GM23338 (cell line): ENCODE data around the gene RASSF1. TPM values are rescaled to one million over a fixed set of nuclear protein-coding genes. Genes with fewer than 3 reads are reported as not detected.

ENCODE experiments used
- ATAC-seq: fragments of 200-7000 bp; cut with Tn5 transposase; 3 replicates; pipeline ENCODE4 v1.9.1; 2020
- DNase-seq: peaks from one replicate; pipeline ENCODE4 v3.0.0-alpha.2; 2015; ENCODE audit warnings: low spot score
- H2AFZ ChIP-seq: fragments of 200-600 bp; sonication (generic); 2 replicates; pipeline ENCODE4 v1.8.0; 2016; ENCODE audit warnings: antibody characterized with exemption, mild to moderate bottlenecking, moderate library complexity
- H3F3A ChIP-seq: fragments of 200-600 bp; sonication (generic); replicated peaks from 2 replicates; pipeline ENCODE4 v1.8.0; 2017; ENCODE audit warnings: antibody characterized with exemption, mixed run types, low read depth
- H3K27ac ChIP-seq: fragments of 200-600 bp; sonication (generic); 2 replicates; pipeline ENCODE4 v1.6.1; 2016; ENCODE audit warnings: low read depth
- H3K27me3 ChIP-seq: fragments of 200-600 bp; sonication (generic); 2 replicates; pipeline ENCODE4 v1.8.0; 2016; ENCODE audit warnings: mild to moderate bottlenecking, mixed run types, moderate library complexity; ENCODE audit not compliant: insufficient read depth
- H3K36me3 ChIP-seq: fragments of 200-600 bp; sonication (generic); 2 replicates; pipeline ENCODE4 v1.8.0; 2016; ENCODE audit warnings: mild to moderate bottlenecking; ENCODE audit not compliant: insufficient read depth
- H3K4me1 ChIP-seq: fragments of 200-600 bp; sonication (generic); 2 replicates; pipeline ENCODE4 v1.8.0; 2016; ENCODE audit warnings: mild to moderate bottlenecking, moderate library complexity; ENCODE audit not compliant: insufficient read depth
- H3K4me2 ChIP-seq: fragments of 200-600 bp; sonication (generic); 2 replicates; pipeline ENCODE4 v1.7.1; 2017; ENCODE audit warnings: mixed run types
- H3K4me3 ChIP-seq: fragments of 200-600 bp; sonication (generic); 2 replicates; pipeline ENCODE4 v1.6.1; 2016; ENCODE audit warnings: mixed run types
- H3K79me2 ChIP-seq: fragments of 200-600 bp; sonication (generic); replicated peaks from 2 replicates; pipeline ENCODE4 v1.8.0; 2017; ENCODE audit warnings: mild to moderate bottlenecking; ENCODE audit not compliant: insufficient read depth
- H3K9me2 ChIP-seq: fragments of 200-600 bp; sonication (generic); 2 replicates; pipeline ENCODE4 v1.8.0; 2017; ENCODE audit not compliant: insufficient read depth
- H4K20me1 ChIP-seq: fragments of 200-600 bp; sonication (generic); replicated peaks from 2 replicates; pipeline ENCODE4 v1.8.0; 2017; ENCODE audit warnings: mild to moderate bottlenecking; ENCODE audit not compliant: insufficient read depth
- H3K27ac Mint-ChIP-seq: 2 replicates; pipeline ENCODE4 v1.8.0; 2020; ENCODE audit warnings: inconsistent platforms, mild to moderate bottlenecking, moderate library complexity, mixed read lengths
- H3K27me3 Mint-ChIP-seq: 3 replicates; pipeline ENCODE4 v1.8.0; 2022; ENCODE audit warnings: low read depth, mild to moderate bottlenecking, moderate library complexity, mixed read lengths, inconsistent platforms; ENCODE audit not compliant: insufficient read depth, poor library complexity
- H3K36me3 Mint-ChIP-seq: 3 replicates; pipeline ENCODE4 v1.8.0; 2021; ENCODE audit warnings: low read depth, mild to moderate bottlenecking, inconsistent platforms, moderate library complexity, mixed read lengths
- H3K4me1 Mint-ChIP-seq: 3 replicates; pipeline ENCODE4 v1.8.0; 2020; ENCODE audit warnings: mild to moderate bottlenecking, inconsistent platforms, mixed read lengths
- H3K4me3 Mint-ChIP-seq: 3 replicates; pipeline ENCODE4 v1.8.0; 2021; ENCODE audit warnings: moderate library complexity, mild to moderate bottlenecking, inconsistent platforms, mixed read lengths
- H3K9me3 Mint-ChIP-seq: 3 replicates; pipeline ENCODE4 v1.8.0; 2020; ENCODE audit warnings: moderate library complexity, mild to moderate bottlenecking, inconsistent platforms, mixed read lengths
- CTCF ChIP-seq, 2 experiments: fragments of 200-600 bp in 1 of 2; sonication (generic) in 1 of 2; conservative IDR thresholded peaks; 2 replicates each; pipeline versions ENCODE4 v1.5.1 to v1.6.1; 2016 to 2017; ENCODE audit warnings: antibody characterized with exemption in 2 of 2, low read depth in 2 of 2, mild to moderate bottlenecking in 2 of 2, moderate library complexity in 1 of 2
- EZH2 ChIP-seq: fragments of 200-600 bp; sonication (generic); IDR thresholded peaks from one replicate; pipeline ENCODE4 v1.8.0; 2017; ENCODE audit warnings: antibody characterized with exemption, mild to moderate bottlenecking, low read depth; ENCODE audit not compliant: unreplicated experiment
- EZH2phosphoT487 ChIP-seq: fragments of 200-600 bp; sonication (generic); IDR thresholded peaks from one replicate; pipeline ENCODE4 v1.8.1; 2018; ENCODE audit warnings: antibody characterized with exemption; ENCODE audit not compliant: unreplicated experiment
- JUNB ChIP-seq: IDR thresholded peaks from one replicate; pipeline ENCODE4 v1.6.1; 2016; ENCODE audit warnings: antibody characterized with exemption; ENCODE audit not compliant: unreplicated experiment
- NANOG ChIP-seq: IDR thresholded peaks from 2 replicates; pipeline ENCODE4 v1.6.1; 2016; ENCODE audit warnings: antibody characterized with exemption, borderline replicate concordance
- POLR2AphosphoS5 ChIP-seq: IDR thresholded peaks from 2 replicates; pipeline ENCODE4 v1.6.1; 2016; ENCODE audit warnings: antibody characterized with exemption, low read depth
- ZNF114 ChIP-seq: fragments of 250-450 bp; sonication (Bioruptor Pico); IDR thresholded peaks from 2 replicates; pipeline ENCODE4 v1.5.0; 2020; ENCODE audit warnings: mild to moderate bottlenecking, moderate library complexity
- ZNF331 ChIP-seq: fragments of 250-450 bp; sonication (Bioruptor Pico); IDR thresholded peaks from 2 replicates; pipeline ENCODE4 v1.5.0; 2020; ENCODE audit warnings: low read depth, mild to moderate bottlenecking, moderate library complexity
- polyA plus RNA-seq: library from polyadenylated mRNA; unstranded; fragments of >200 nt; fragmentation: Nextera tagmentation; extraction: Ambion mirVana; gene quantifications from 2 replicates; pipeline ENCODE4 v1.2.1, GENCODE V29; 2016
- total RNA-seq: library from RNA; depleted of rRNA; stranded (reverse); fragments of >200 nt; shearing (Covaris generic); gene quantifications from 2 replicates; pipeline ENCODE4 v1.2.3, GENCODE V29; 2014
- TF ChIP-seq, protein P1 (sequence below): IDR thresholded peaks from 2 replicates; pipeline ENCODE4 v1.6.1; 2016; ENCODE audit warnings: antibody characterized with exemption
- TF ChIP-seq, protein P2 (sequence below): IDR thresholded peaks from one replicate; pipeline ENCODE4 v1.6.1; 2018; ENCODE audit warnings: antibody characterized with exemption; ENCODE audit not compliant: unreplicated experiment
- TF ChIP-seq, protein P3 (sequence below): fragments of 250-450 bp; sonication (Bioruptor Pico); IDR thresholded peaks from 2 replicates; pipeline ENCODE4 v1.5.0; 2020; ENCODE audit warnings: mild to moderate bottlenecking, moderate library complexity

Gene RASSF1
- total and polyA plus RNA-seq, 2 experiments from 2014 or later, result 9.6 to 15.7 TPM

GRCh38 chr3:50294089-50294488 is 46.5 kb downstream of the RASSF1 start:
- ATAC-seq (no peak), DNase-seq (no peak)
- peaks cover 12% of the 10 kb centered on the region for H3K27me3 Mint-ChIP-seq
- H4K20me1 ChIP-seq, result no peaks in the 10 kb centered on the region
- no peak overlapping the region for H3K27ac ChIP-seq
- H3K36me3 ChIP-seq, result no peaks in the 10 kb centered on the region; the same call in 1 of the 2 replicates
- H3K4me3 ChIP-seq, result no peak overlapping the region
- 0 out of 2 replicates have a peak, but pooled peaks cover 3% of the 10 kb centered on the region for H3F3A ChIP-seq
- H3K27ac Mint-ChIP-seq, result no peak overlapping the region
- peaks cover 17% of the 10 kb centered on the region for H3K79me2 ChIP-seq
- no peak for TF ChIP-seq CTCF (conservative IDR thresholded peaks at IDR 0.05; ENCODE audit: low read depth in 2 of 2)
- TF ChIP-seq, protein P1, sequence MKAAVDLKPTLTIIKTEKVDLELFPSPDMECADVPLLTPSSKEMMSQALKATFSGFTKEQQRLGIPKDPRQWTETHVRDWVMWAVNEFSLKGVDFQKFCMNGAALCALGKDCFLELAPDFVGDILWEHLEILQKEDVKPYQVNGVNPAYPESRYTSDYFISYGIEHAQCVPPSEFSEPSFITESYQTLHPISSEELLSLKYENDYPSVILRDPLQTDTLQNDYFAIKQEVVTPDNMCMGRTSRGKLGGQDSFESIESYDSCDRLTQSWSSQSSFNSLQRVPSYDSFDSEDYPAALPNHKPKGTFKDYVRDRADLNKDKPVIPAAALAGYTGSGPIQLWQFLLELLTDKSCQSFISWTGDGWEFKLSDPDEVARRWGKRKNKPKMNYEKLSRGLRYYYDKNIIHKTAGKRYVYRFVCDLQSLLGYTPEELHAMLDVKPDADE, result no peak
- no peak for TF ChIP-seq EZH2
- no peak for TF ChIP-seq JUNB
- TF ChIP-seq, protein P2, sequence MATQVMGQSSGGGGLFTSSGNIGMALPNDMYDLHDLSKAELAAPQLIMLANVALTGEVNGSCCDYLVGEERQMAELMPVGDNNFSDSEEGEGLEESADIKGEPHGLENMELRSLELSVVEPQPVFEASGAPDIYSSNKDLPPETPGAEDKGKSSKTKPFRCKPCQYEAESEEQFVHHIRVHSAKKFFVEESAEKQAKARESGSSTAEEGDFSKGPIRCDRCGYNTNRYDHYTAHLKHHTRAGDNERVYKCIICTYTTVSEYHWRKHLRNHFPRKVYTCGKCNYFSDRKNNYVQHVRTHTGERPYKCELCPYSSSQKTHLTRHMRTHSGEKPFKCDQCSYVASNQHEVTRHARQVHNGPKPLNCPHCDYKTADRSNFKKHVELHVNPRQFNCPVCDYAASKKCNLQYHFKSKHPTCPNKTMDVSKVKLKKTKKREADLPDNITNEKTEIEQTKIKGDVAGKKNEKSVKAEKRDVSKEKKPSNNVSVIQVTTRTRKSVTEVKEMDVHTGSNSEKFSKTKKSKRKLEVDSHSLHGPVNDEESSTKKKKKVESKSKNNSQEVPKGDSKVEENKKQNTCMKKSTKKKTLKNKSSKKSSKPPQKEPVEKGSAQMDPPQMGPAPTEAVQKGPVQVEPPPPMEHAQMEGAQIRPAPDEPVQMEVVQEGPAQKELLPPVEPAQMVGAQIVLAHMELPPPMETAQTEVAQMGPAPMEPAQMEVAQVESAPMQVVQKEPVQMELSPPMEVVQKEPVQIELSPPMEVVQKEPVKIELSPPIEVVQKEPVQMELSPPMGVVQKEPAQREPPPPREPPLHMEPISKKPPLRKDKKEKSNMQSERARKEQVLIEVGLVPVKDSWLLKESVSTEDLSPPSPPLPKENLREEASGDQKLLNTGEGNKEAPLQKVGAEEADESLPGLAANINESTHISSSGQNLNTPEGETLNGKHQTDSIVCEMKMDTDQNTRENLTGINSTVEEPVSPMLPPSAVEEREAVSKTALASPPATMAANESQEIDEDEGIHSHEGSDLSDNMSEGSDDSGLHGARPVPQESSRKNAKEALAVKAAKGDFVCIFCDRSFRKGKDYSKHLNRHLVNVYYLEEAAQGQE, result no peak
- no peak for TF ChIP-seq EZH2phosphoT487
- no peak for TF ChIP-seq NANOG
- TF ChIP-seq ZNF114 (CRISPR knock-in tag), result no peak
- TF ChIP-seq ZNF331 (CRISPR knock-in tag), result no peak
- TF ChIP-seq POLR2AphosphoS5, result no peak
- TF ChIP-seq, protein P3, sequence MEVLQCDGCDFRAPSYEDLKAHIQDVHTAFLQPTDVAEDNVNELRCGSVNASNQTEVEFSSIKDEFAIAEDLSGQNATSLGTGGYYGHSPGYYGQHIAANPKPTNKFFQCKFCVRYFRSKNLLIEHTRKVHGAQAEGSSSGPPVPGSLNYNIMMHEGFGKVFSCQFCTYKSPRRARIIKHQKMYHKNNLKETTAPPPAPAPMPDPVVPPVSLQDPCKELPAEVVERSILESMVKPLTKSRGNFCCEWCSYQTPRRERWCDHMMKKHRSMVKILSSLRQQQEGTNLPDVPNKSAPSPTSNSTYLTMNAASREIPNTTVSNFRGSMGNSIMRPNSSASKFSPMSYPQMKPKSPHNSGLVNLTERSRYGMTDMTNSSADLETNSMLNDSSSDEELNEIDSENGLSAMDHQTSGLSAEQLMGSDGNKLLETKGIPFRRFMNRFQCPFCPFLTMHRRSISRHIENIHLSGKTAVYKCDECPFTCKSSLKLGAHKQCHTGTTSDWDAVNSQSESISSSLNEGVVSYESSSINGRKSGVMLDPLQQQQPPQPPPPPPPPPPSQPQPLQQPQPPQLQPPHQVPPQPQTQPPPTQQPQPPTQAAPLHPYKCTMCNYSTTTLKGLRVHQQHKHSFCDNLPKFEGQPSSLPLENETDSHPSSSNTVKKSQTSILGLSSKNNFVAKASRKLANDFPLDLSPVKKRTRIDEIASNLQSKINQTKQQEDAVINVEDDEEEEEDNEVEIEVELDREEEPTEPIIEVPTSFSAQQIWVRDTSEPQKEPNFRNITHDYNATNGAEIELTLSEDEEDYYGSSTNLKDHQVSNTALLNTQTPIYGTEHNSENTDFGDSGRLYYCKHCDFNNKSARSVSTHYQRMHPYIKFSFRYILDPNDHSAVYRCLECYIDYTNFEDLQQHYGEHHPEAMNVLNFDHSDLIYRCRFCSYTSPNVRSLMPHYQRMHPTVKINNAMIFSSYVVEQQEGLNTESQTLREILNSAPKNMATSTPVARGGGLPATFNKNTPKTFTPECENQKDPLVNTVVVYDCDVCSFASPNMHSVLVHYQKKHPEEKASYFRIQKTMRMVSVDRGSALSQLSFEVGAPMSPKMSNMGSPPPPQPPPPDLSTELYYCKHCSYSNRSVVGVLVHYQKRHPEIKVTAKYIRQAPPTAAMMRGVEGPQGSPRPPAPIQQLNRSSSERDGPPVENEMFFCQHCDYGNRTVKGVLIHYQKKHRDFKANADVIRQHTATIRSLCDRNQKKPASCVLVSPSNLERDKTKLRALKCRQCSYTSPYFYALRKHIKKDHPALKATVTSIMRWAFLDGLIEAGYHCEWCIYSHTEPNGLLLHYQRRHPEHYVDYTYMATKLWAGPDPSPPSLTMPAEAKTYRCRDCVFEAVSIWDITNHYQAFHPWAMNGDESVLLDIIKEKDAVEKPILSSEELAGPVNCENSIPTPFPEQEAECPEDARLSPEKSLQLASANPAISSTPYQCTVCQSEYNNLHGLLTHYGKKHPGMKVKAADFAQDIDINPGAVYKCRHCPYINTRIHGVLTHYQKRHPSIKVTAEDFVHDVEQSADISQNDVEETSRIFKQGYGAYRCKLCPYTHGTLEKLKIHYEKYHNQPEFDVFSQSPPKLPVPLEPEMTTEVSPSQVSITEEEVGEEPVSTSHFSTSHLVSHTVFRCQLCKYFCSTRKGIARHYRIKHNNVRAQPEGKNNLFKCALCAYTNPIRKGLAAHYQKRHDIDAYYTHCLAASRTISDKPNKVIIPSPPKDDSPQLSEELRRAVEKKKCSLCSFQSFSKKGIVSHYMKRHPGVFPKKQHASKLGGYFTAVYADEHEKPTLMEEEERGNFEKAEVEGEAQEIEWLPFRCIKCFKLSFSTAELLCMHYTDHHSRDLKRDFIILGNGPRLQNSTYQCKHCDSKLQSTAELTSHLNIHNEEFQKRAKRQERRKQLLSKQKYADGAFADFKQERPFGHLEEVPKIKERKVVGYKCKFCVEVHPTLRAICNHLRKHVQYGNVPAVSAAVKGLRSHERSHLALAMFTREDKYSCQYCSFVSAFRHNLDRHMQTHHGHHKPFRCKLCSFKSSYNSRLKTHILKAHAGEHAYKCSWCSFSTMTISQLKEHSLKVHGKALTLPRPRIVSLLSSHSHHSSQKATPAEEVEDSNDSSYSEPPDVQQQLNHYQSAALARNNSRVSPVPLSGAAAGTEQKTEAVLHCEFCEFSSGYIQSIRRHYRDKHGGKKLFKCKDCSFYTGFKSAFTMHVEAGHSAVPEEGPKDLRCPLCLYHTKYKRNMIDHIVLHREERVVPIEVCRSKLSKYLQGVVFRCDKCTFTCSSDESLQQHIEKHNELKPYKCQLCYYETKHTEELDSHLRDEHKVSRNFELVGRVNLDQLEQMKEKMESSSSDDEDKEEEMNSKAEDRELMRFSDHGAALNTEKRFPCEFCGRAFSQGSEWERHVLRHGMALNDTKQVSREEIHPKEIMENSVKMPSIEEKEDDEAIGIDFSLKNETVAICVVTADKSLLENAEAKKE (CRISPR knock-in tag), result no peak
- no peak overlapping the region for H3K4me2 ChIP-seq
- no peak overlapping the region for H2AFZ ChIP-seq
- H3K27me3 ChIP-seq, result no peaks in the 10 kb centered on the region
- H3K36me3 Mint-ChIP-seq, result peaks cover 23% of the 10 kb centered on the region
- peaks cover 11% of the 10 kb centered on the region for H3K4me1 ChIP-seq
- no peak overlapping the region for H3K4me3 Mint-ChIP-seq
- peaks cover 14% of the 10 kb centered on the region for H3K4me1 Mint-ChIP-seq
- no peaks in the 10 kb centered on the region for H3K9me3 Mint-ChIP-seq
- no peaks in the 10 kb centered on the region for H3K9me2 ChIP-seq
